22Rv1 (cell line): ENCODE results near the gene RIN1.

Experiments
- CTCF ChIP-seq: fragments of 450-650 bp; IDR thresholded peaks from 2 replicates; pipeline ENCODE4 v1.5.1; 2017; ENCODE audit warnings: mild to moderate bottlenecking
- ZFX ChIP-seq: fragments of 450-650 bp; IDR thresholded peaks from 2 replicates; pipeline ENCODE4 v1.6.1; 2017; ENCODE audit warnings: antibody characterized with exemption, borderline replicate concordance

- TF ChIP-seq CTCF (no peak), ZFX (no peak)
Observed at GRCh38 chr11:66334605-66335442, 1.4 kb downstream of the RIN1 start.
